ENCODE results near the gene MFAP2. TPM values are rescaled to one million over a fixed set of nuclear protein-coding genes. Genes with fewer than 3 reads are reported as not detected.

The MFAP2 gene
- total RNA-seq, 1 donor from 2014 or later: 0.45 TPM

DNA sequence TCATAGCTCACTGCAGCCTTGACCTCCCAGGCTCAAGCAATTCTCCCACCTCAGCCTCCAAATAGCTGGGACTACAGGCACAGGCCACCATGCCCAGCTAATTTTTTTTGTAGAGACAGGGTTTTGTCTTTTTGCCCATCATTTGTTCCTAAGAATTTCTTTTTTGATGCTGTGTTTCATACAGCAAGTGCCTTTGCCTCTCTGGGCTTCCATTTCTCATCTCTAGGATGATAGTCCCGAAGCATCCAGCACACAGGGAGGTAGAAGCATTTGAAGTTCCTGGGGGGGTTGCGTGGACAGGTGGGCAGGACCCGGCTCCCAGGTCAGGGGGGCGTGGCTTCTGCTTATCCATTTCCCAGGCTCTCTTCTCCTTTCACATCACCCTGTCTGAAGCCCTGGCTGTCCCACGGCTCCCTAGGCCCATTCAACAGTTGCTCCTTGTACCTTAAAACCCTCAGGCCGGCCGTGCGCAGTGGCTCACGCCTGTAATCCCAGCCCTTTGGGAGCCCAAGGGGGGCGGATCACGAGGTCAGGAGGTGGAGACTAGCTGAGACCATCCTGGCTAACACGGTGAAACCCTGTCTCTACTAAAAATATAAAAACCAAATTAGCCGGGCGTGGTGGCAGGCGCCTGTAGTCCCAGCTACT, 27.9 kb upstream of the MFAP2 start:
- DNase-seq (ENCODE audit: low spot score) (no peak), ATAC-seq (no peak)

DNA sequence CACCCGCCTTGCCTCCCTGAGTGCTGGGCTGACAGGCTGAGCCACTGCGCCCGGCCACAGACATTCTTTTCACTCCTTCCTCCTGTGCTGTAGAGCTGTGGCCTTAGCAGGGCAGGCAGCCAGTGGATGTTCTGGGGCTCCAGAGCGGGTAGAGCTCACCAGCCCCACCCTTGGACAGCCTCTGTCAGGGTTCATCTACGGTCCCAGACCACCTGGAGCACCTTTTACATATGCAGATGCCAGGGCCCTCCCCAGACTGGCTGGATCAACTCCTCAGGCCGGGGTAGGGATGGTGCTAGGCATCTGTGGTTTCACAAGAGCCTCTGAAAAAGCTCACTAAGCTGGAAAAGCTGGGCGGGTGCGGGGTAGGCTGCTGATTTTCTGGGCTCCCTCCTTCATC, 26.7 kb upstream of the MFAP2 start:
- DNase-seq (ENCODE audit: low spot score) (no peak), ATAC-seq (no peak)

DNA sequence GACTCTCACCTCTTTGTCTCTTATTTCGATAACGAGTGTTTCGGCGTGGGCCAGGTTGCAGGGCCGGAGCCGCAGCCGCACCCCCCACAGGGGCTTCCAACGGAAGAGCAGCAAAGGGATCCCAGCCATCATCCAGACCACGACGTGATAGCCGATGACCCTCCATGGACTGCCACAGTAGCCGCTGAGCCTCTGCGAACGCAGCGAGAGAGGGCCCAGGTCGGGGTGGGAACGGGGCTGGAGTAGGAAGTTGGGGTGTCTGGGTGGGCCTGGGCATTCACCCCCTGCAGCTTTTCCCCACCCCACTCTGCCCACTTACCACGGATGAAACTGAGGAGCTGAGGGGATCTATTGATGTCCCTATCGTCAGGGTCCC, 24.9 kb upstream of the MFAP2 start:
- ATAC-seq (no peak), DNase-seq (ENCODE audit: low spot score) (no peak)

DNA sequence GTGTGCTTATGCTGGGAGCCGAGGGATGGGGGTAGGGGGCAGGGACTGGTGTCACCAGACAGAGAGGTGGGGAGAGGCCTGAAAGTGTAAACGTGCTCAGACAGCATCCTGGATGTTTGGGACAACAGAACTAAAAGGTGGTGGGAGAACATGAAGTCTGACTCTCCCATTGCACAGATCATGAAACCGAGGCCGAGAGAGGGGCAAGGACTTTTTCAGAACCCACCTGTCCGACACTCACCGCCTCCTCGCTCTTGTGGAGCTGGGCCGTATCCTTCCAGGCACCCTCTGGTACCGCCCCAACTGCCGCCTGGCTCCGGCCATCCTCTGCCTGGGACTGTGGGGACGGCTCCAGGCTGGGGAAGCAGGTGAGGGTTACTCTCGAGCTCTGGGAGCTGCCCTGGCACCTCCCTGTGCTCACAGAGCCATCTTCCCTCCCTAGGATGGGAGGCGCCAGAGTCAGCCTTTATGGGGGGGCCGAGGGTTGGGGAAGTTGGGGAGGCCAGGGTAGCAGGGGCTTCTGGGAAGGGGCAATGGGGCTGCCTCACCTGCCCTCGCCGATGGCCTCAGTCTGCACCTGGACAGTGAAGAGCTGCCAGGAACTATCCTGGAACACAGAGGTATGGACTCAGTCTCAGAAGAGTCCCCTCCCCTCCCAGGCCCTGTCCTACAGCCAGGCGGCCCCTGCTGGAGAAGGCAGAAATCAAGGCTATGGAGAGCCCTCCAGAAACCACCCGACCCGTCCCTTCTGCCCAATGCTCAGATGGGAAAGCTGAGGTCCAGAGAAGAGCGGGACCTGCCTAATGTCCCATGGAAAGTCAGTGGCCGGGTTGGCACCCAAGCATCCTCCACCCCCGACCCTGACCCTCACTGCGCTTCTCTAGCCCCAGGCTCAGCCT, 24.3 kb upstream of the MFAP2 start:
- DNase-seq (ENCODE audit: low spot score) (no peak), ATAC-seq (no peak)

DNA sequence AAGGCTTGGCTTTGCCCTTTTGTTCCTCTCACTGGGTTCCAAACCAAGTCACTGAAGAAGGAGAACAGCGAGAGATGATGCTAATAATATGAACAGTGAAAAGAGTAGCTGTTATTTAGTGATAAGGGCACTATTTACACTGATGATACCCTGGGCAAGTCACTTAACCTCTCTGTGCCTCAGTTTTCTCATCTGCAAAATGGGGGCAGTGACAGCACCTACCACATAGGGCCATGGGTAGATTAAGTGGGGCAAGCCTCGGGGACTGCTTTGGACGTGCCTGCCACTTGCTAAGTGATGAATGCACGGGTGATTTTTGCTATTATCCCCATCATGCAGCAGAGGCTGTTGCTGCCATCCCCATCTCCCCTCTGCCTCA, 22.1 kb upstream of the MFAP2 start:
- ATAC-seq (no peak), DNase-seq (ENCODE audit: low spot score) (no peak)

DNA sequence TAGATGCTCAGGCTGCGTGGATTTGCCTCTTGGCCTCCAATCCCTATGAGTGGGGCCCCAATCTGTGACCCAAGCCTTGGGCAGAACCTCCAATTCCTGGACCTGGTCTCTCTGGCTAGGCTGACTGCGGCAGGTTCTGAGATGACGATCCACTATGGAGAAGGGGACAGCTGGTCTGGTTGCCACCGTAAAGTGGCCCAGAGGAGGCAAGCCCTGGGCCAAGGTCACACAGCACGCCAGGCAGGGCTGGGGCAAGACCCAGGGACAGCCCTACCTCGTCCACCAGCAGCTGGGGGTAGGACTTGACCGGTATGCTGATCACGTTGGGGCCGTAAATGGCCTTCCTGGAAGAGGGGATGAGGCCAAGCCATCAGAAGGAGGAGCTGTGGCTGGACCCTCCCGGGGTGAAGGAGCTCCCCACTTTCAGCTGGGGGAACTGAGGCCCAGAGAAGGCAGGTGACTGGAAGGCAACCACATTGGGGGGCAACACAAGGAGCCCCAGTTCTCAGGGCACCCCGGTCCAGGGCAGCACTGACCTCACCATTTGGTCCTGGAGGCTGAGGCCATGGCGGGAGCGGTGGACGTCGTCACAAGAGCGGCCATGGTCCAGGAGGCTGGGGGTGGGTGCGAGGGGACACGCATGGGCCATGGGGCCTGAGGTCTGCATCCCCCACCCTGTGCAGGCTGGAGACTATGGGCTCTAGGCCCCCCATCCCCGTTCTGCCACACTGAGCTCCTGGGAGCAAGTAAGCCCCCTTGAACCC, 21.5 kb upstream of the MFAP2 start:
- DNase-seq (ENCODE audit: low spot score): no peak
- no peak for ATAC-seq

DNA sequence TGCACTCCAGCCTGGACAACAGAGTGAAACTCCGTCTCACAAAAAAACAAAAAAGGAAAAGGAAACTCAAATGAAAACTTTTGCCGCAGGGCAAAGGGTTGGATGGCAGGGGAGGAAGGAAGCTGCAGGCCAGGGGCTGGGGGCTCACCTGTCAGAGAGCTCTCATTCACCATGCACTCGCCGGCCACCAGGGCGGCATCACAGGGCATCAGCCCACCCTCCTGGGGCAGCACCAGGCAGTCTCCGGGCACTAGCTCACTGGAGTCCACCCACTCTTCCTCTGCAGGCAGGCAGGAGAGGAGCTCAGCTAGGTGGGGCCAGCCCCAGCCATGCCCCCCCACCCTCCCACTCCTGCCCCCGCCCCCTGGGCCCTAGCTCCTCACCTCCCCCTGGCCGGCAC, 19.4 kb upstream of the MFAP2 start:
- no peak for ATAC-seq
- no peak for DNase-seq (ENCODE audit: low spot score)

DNA sequence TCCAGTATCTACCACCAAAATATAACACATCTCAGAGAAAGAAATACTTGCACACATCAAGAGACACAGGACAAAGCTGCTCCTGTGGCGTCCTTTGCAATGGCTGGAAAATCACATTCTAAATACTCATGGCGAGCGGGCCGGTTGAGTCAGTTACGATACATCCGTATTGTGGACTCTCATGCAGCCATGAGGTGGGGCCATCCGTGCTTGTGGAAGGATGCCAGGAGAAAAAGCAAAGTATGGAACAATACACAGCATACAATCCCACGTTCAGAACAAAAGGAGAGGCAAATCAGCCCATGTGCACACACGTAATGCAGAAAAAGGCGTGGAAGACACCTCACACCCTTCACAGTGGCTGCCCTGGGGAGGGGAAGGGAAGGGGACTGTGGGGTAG, 18.2 kb upstream of the MFAP2 start:
- no peak for DNase-seq (ENCODE audit: low spot score)
- no peak for ATAC-seq

DNA sequence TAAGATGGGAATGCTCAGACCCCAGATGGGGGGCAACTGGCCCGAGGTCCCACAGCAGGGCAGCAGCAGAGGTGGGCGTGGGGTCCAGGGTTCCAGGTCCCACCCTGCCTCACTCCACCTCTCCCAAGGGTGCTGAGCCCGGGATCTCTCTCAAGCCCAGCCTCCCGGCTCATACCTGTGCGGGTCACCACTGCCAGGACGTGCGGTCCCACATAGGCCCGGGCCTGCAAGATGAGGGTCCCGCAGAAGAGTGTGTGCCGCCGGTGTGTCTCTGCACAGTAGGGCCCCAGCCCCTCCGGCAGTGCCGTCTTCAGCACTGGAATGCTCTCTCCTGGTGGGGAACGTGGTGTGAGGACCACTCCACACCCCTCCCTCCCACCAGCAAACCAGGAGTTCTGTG, 16.4 kb upstream of the MFAP2 start:
- DNase-seq (ENCODE audit: low spot score) (no peak), ATAC-seq (no peak)

DNA sequence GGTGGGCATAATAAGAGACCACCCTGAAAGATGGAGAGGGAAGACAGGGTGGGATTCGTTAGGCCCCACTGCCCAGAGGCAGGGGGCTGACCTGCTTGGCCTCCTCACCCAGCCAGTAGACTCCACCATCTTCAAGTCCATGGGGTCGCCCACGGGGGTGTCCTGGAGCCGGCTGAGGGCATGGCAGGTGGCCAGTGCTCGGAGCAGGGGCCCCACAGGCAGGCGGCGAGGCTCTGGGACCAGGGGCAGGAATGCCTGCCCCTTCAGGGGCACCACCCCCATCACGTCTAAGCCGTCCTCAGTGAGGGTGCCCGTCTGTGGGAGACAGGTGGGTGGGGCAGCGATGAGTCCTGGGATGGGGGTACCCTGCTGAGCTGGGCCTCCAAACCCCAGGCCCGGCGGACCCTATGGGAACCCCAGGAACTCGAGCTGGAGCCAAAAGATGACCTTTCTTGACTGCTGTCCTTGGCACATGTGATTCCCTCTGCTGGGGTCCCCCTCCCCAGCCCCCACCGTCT, 13.2 kb upstream of the MFAP2 start:
- DNase-seq (ENCODE audit: low spot score): no peak
- ATAC-seq: no peak

DNA sequence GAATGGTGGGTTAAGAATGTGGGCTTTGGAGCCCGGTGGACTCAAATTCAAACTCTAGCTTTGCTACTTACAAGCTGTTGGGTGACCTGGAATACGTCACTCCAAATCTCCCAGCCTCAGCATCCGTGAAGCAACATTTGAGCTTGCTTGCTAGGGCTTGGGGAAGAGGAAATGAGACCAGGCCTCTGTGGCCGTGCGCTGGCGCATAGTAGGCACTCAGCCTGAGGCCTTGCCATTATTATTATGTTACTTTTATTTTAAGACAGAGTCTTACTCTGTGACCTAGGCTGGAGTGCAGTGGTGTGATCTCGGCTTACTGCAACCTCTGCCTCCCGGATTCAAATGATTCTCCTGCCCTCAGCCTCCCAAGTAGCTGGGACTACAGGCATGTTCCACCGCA, 12.3 kb upstream of the MFAP2 start:
- ATAC-seq (no peak), DNase-seq (ENCODE audit: low spot score) (no peak)

DNA sequence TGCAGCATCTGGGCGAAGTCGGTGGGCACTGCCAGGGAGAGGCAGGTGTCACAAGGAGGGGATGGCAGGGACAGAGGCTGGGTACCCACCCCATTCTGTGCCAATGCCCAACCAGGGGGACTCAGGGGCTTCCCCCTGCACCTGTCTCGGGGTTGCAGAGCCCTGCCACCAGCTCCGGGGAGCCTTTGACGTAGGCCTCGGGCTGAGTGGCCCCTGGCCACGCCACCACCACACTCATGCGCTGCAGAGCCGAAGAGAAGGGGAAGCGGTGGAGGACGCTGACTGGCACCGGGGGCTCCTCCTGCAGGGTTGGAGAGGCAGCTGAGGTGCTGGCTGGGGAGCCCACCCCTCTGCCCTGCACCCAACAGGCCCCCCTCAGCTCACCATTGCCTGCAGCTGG, 11.7 kb upstream of the MFAP2 start:
- ATAC-seq: no peak
- DNase-seq (ENCODE audit: low spot score): no peak

DNA sequence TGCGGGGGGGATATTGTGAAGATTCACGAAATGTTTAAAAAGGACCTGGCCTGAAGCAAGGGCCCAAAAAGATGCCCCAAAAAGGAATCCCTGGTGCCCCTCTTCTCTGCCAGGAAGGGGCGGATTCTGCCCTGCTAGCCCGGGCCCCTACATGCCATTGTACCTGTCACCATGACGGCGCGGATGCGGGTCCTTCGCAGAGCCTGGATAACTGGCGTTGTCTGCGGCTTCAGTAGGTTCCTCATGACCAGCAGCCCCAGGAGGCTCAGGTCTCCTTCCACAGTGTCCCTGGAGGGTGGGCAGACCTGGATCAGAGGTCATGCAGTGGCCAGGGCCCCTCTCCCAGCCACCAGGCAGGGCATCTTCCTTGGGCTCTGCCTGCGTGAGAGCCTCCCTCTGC, 11.2 kb upstream of the MFAP2 start:
- ATAC-seq: no peak

DNA sequence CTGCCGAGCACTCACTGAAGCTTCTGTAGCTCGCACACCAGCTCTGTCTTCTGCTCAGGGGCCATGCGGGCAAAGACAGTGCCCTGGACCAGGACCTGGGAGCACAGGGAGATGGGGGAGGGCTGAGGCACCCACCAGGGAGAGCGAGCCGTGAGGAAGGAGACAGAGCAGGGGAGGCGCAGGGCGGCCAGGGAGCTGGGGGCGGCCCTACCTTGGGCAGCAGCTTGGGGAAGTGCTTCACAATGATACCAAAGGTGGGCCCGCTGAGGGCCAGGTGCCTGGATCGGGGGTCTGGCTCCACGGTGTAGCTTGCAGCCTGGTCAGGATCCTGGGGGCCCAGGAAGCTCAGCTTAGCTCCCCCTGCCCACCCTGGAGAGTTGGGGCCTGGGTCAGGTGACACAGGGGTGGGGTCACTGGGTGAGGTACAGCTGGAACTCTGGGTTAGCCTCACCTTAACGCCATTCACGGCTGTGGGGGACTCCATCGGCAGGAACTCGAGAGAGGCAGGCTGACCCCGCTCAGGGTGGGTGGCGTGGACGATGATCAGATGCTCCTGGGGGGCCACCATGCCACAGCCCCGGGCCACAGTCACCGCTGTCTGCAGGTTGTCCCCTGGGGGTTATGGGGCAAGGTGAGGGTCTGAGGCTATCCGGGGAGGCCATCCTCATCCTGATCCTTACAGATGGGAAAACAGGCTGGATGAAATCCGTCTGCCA, 9.4 kb upstream of the MFAP2 start:
- ATAC-seq (no peak), DNase-seq (ENCODE audit: low spot score) (no peak)

More for the DNA sequence above, 11.2 kb upstream of the MFAP2 start:
- no peak for DNase-seq (ENCODE audit: low spot score)

DNA sequence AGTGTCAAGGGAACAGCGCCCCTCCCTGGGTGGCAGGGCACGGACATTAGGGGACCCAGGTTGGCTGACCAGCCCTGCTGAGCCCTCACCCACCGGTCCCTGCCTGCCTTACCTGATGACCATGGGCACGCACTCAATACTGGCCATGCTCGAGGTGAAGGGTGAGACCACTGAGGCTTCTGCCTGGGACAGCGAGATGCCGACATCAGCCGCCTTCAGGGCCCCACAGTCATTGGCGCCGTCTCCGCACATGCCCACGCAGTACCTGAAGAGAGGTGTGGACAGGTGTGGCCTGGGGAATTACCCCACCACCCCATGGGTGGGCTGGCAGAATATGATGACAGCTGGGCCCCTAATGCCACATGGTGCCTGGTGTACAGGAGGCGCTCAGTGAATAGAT, 7.8 kb upstream of the MFAP2 start:
- DNase-seq (ENCODE audit: low spot score) (no peak), ATAC-seq (no peak)

DNA sequence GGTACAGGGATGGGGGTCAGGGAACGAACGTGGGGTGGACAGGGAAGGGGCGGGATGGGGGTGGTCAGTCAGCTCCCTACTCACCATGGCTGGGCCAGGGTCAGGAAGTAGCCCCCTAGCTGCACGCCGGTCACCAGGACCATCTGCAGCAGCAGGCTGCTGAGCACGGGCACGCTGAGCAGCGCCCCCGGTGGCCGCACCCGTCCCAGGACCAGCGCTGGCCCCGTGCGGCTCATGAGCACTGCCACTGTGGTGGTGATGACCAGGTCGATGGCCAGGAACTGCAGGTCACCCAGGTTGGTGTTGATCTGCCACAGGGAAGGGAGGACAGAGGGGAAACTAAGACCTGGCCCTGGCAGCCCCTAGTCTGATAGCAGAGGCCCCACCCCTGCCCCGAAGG, 6.5 kb upstream of the MFAP2 start:
- ATAC-seq (no peak), DNase-seq (ENCODE audit: low spot score) (no peak)

DNA sequence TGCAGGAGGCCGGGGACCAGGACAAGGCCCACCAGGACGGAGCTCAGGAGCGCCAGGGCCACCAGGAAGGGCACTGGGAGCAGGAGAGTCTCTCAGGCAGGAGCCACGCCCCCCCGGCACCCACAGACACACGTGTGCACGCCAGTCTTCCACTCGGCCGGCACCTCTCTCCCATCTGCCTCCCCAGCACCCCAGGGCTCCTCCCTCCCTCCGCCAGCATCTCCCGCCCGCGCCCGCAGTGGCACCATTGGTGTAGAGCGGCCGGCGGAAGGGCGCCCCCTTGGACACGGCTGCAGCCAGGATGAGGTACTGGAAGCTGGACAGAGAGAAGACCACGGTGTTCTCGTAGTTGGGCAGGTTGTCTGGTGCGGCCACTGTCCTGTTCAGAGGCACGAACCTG, 6.1 kb upstream of the MFAP2 start:
- DNase-seq (ENCODE audit: low spot score): no peak
- no peak for ATAC-seq

DNA sequence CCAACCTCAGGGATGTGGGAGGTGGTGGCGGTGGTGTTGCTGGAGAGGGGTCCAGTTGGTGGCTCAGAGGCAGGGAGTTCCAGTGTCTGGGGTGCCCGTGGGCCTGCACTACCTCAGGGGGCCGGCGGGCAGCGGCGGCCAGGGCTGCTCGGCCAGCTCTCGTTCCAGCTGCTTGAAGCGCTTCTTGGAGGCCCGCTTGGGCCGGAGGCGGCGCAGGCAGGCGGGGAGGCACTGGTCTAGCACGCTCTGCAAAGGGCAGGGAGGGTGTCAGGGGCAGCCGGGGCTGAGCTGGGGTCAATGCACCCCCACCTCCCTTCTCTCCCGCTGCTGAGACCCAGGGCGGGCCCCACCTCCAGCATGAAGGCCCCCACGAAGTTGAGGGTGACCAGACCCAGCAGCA, 5.7 kb upstream of the MFAP2 start:
- DNase-seq (ENCODE audit: low spot score): no peak
- ATAC-seq: no peak

DNA sequence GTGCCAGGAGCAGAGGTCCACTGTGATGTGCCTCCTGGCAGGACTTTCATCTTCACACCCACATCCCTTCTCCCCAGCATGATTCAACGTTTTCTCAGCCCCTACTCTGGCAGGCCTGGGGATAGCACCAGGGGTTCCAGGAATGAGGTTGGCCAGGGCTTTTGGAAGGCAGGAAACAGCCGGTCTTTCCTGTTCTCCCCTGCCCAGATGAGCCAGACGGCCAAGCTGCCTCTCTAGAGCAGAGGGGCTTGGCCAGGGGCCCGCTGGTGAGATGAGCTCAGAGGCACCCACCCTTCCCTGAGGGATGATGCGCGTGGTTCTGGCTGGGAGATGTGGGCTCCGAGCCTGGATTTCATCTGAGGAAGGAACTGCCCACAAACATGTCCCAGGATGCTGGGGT, 4.3 kb upstream of the MFAP2 start:
- no peak for DNase-seq (ENCODE audit: low spot score)
- no peak for ATAC-seq

DNA sequence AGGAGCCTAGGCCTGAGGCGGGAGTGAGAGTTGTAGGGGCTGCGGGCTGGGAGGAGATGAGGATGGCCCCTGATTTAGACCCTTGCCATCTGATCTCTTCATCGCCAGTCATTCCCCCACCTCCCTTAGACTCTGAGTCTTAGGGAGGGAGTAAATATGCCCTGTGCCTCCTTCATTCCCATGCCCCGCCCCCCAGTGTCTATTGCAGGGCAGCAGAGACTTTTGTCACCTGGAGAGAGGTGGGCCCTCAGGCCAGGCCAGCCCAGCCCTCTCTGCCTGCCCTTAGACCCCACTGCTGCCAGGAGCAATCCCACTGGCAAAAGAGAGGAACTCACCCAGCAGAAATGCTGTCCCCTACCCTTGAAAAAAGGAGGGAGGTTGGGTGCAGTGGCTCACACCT, 3.2 kb upstream of the MFAP2 start:
- ATAC-seq (no peak), DNase-seq (ENCODE audit: low spot score) (no peak)

DNA sequence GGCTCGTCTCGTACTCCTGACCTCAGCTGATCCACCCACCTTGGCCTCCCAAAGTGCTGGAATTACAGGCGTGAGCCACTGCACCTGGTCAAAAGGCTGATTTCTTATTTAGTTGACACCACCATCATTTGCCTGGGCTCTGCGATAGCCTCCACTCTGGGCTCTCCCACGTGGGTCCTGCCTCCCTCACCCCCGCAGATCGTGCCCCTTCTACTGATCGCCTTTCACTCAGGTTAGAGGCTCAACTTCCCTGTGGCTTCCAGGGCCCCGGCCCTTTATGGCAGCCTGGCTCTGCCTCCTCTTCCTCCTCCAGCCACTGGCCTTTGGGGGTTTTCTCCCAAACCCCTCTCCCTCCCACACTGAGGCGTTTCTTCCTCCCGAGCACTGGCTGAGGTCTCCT, 2.5 kb upstream of the MFAP2 start:
- DNase-seq (ENCODE audit: low spot score) (no peak), ATAC-seq (no peak)

All from left lobe of liver (tissue), 2 donors.